GM19455 (cell line): ENCODE results near the gene PDIA6.

Experiments used
- ATAC-seq: cut with Tn5 transposase; IDR thresholded peaks from one replicate; pipeline ENCODE4 v1.9.1; 2021; ENCODE audit not compliant: unreplicated experiment

Gene PDIA6

GRCh38 chr2:10765461-10765860 is 47.1 kb downstream of the PDIA6 start:
- no peak for ATAC-seq

GRCh38 chr2:10764896-10765295 is 47.7 kb downstream of the PDIA6 start:
- no peak for ATAC-seq

GRCh38 chr2:10764096-10764785 is 48.3 kb downstream of the PDIA6 start:
- ATAC-seq, result no peak

GRCh38 chr2:10763461-10763800 is 49.2 kb downstream of the PDIA6 start:
- no peak for ATAC-seq

- ATAC-seq, result no peak
Measured at GRCh38 chr2:10762651-10763460, 49.7 kb downstream of the PDIA6 start.

- no peak for ATAC-seq
Measured at GRCh38 chr2:10761591-10761990, 51.0 kb downstream of the PDIA6 start.

- no peak for ATAC-seq
Measured at GRCh38 chr2:10760794-10761504, 51.6 kb downstream of the PDIA6 start.

GRCh38 chr2:10759151-10759714 is 53.4 kb downstream of the PDIA6 start:
- no peak for ATAC-seq

GRCh38 chr2:10757814-10758286 is 54.7 kb downstream of the PDIA6 start:
- no peak for ATAC-seq

- no peak for ATAC-seq
Measured at GRCh38 chr2:10755621-10756020, 57.0 kb downstream of the PDIA6 start.

GRCh38 chr2:10753876-10754275 is 58.7 kb downstream of the PDIA6 start:
- ATAC-seq, result no peak

GRCh38 chr2:10753156-10753555 is 59.4 kb downstream of the PDIA6 start:
- ATAC-seq, result no peak

- ATAC-seq, result no peak
Measured at GRCh38 chr2:10752236-10752635, 60.3 kb downstream of the PDIA6 start.

- ATAC-seq, result no peak
Measured at GRCh38 chr2:10750610-10751009, 62.0 kb downstream of the PDIA6 start.

GRCh38 chr2:10742666-10743065 is 69.9 kb downstream of the PDIA6 start:
- no peak for ATAC-seq

GRCh38 chr2:10741139-10741538 is 71.4 kb downstream of the PDIA6 start:
- ATAC-seq, result no peak

- no peak for ATAC-seq
Measured at GRCh38 chr2:10740226-10740625, 72.4 kb downstream of the PDIA6 start.

GRCh38 chr2:10738192-10738591 is 74.4 kb downstream of the PDIA6 start:
- no peak for ATAC-seq

- ATAC-seq, result no peak
Measured at GRCh38 chr2:10733980-10734379, 78.6 kb downstream of the PDIA6 start.

- no peak for ATAC-seq
Measured at GRCh38 chr2:10733566-10733925, 79.0 kb downstream of the PDIA6 start.
